SU-DHL-6 (cell line): ENCODE data around the gene KMT5B.

Experiments
- EZH2phosphoT487 ChIP-seq: fragments of 200-600 bp; sonication (generic), shearing (Covaris generic); conservative IDR thresholded peaks from 2 replicates; pipeline ENCODE4 v1.6.1; 2018; ENCODE audit warnings: mild to moderate bottlenecking, antibody characterized with exemption, low read length, moderate library complexity, mixed read lengths
- TF ChIP-seq, protein P1 (sequence below): fragments of 200-600 bp; sonication (generic); IDR thresholded peaks from one replicate; pipeline ENCODE4 v1.5.1; 2017; ENCODE audit warnings: antibody characterized with exemption, mild to moderate bottlenecking, low read length, moderate library complexity; ENCODE audit not compliant: insufficient read depth, poor library complexity, severe bottlenecking

GRCh38 chr11:68261749-68262543 is 48.9 kb upstream of the KMT5B start:
- TF ChIP-seq, protein P1, sequence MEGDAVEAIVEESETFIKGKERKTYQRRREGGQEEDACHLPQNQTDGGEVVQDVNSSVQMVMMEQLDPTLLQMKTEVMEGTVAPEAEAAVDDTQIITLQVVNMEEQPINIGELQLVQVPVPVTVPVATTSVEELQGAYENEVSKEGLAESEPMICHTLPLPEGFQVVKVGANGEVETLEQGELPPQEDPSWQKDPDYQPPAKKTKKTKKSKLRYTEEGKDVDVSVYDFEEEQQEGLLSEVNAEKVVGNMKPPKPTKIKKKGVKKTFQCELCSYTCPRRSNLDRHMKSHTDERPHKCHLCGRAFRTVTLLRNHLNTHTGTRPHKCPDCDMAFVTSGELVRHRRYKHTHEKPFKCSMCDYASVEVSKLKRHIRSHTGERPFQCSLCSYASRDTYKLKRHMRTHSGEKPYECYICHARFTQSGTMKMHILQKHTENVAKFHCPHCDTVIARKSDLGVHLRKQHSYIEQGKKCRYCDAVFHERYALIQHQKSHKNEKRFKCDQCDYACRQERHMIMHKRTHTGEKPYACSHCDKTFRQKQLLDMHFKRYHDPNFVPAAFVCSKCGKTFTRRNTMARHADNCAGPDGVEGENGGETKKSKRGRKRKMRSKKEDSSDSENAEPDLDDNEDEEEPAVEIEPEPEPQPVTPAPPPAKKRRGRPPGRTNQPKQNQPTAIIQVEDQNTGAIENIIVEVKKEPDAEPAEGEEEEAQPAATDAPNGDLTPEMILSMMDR: no peak
- no peak for TF ChIP-seq EZH2phosphoT487
